SU-DHL-6 (cell line): ENCODE measurements around the gene UNC5C.

Experiments
- H2AFZ ChIP-seq: fragments of 200-600 bp; sonication (generic); 2 replicates; pipeline ENCODE4 v1.6.1; 2014; ENCODE audit warnings: low read depth, mild to moderate bottlenecking, moderate library complexity, mixed read lengths, antibody characterized with exemption, low read length; ENCODE audit not compliant: severe bottlenecking
- H3F3A ChIP-seq: fragments of 200-600 bp; shearing (Covaris generic); 2 replicates; pipeline ENCODE4 v1.6.0; 2016; ENCODE audit warnings: antibody characterized with exemption, mild to moderate bottlenecking; ENCODE audit not compliant: insufficient read depth
- H3K27ac ChIP-seq: fragments of 200-600 bp; sonication (generic); 2 replicates; pipeline ENCODE4 v1.5.1; 2016; ENCODE audit warnings: low read depth, mild to moderate bottlenecking, low read length, moderate library complexity, mixed read lengths
- H3K27me3 ChIP-seq: fragments of 200-600 bp; sonication (generic), shearing (Covaris generic); 2 replicates; pipeline ENCODE4 v1.6.0; 2014; ENCODE audit warnings: mild to moderate bottlenecking, low read length
- H3K36me3 ChIP-seq: fragments of 200-600 bp; sonication (generic); 2 replicates; pipeline ENCODE4 v1.6.1; 2014; ENCODE audit warnings: mild to moderate bottlenecking, low read length, mixed read lengths
- H3K4me2 ChIP-seq: fragments of 300-600, 200-600 bp; shearing (Covaris generic), sonication (generic); 2 replicates; pipeline ENCODE4 v1.6.0; 2014; ENCODE audit warnings: low read length, low read depth, mild to moderate bottlenecking; ENCODE audit not compliant: poor library complexity, severe bottlenecking
- H3K4me3 ChIP-seq: fragments of 200-600 bp; sonication (generic); 2 replicates; pipeline ENCODE4 v1.5.1; 2014; ENCODE audit warnings: antibody characterized with exemption, low read length, mild to moderate bottlenecking, mixed read lengths; ENCODE audit not compliant: insufficient read depth, poor library complexity, severe bottlenecking
- H3K79me2 ChIP-seq: fragments of 200-600 bp; sonication (generic); 2 replicates; pipeline ENCODE4 v1.6.1; 2014; ENCODE audit warnings: mild to moderate bottlenecking, low read length, moderate library complexity; ENCODE audit not compliant: insufficient read depth
- H3K9ac ChIP-seq: fragments of 200-600 bp; sonication (generic); 2 replicates; pipeline ENCODE4 v1.7.0; 2014; ENCODE audit warnings: mild to moderate bottlenecking, low read length
- H3K9me2 ChIP-seq: fragments of 200-600 bp; sonication (generic); replicated peaks from 2 replicates; pipeline ENCODE4 v1.6.1; 2014; ENCODE audit warnings: low read length; ENCODE audit not compliant: insufficient read depth
- H3K9me3 ChIP-seq: fragments of 200-600 bp; sonication (generic); 2 replicates; pipeline ENCODE4 v1.6.1; 2014; ENCODE audit warnings: low read length, mixed read lengths; ENCODE audit not compliant: insufficient read depth
- H4K20me1 ChIP-seq: fragments of 200-600 bp; sonication (generic); 2 replicates; pipeline ENCODE4 v1.6.1; 2014; ENCODE audit warnings: low read depth, mild to moderate bottlenecking, antibody characterized with exemption, low read length, moderate library complexity, mixed read lengths
- EZH2phosphoT487 ChIP-seq: fragments of 200-600 bp; sonication (generic), shearing (Covaris generic); conservative IDR thresholded peaks from 2 replicates; pipeline ENCODE4 v1.6.1; 2018; ENCODE audit warnings: mild to moderate bottlenecking, antibody characterized with exemption, low read length, moderate library complexity, mixed read lengths
- TF ChIP-seq, protein P1 (sequence below): fragments of 200-600 bp; sonication (generic); IDR thresholded peaks from one replicate; pipeline ENCODE4 v1.5.1; 2017; ENCODE audit warnings: antibody characterized with exemption, mild to moderate bottlenecking, low read length, moderate library complexity; ENCODE audit not compliant: insufficient read depth, poor library complexity, severe bottlenecking

UNC5C gene

DNA sequence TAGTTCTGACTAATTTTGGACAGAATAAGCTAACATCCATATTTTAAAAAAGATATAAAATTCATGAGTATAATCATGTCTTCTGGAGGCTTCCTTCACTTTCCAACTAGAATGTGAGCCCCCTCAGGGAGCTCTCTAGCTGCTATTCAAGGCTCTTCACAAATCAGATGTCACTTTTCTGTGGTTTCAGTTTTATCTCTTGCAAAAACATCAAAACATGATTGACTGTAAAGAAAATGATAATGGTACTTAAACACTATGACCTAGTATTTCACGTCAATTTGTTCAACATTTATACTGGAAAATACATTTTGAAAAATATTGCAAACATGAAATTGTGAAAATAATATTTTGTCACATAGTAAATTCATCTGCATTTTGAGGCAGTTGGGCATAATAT is 234.2 kb downstream of the UNC5C start:
- Histone ChIP-seq H3K79me2 (no peaks in the 10 kb centered on the region), H3K9me3 (no peaks in the 10 kb centered on the region), H3K27me3 (no peaks in the 10 kb centered on the region), H3K4me2 (no peak overlapping the region), H2AFZ (no peak overlapping the region), H3K27ac (no peak overlapping the region), H3F3A (no peaks in the 10 kb centered on the region), H3K4me3 (no peak overlapping the region), H3K36me3 (no peaks in the 10 kb centered on the region), H3K9ac (no peak overlapping the region), H4K20me1 (no peaks in the 10 kb centered on the region), H3K9me2 (no peaks in the 10 kb centered on the region)
- TF ChIP-seq EZH2phosphoT487 = no peak
- TF ChIP-seq, protein P1, sequence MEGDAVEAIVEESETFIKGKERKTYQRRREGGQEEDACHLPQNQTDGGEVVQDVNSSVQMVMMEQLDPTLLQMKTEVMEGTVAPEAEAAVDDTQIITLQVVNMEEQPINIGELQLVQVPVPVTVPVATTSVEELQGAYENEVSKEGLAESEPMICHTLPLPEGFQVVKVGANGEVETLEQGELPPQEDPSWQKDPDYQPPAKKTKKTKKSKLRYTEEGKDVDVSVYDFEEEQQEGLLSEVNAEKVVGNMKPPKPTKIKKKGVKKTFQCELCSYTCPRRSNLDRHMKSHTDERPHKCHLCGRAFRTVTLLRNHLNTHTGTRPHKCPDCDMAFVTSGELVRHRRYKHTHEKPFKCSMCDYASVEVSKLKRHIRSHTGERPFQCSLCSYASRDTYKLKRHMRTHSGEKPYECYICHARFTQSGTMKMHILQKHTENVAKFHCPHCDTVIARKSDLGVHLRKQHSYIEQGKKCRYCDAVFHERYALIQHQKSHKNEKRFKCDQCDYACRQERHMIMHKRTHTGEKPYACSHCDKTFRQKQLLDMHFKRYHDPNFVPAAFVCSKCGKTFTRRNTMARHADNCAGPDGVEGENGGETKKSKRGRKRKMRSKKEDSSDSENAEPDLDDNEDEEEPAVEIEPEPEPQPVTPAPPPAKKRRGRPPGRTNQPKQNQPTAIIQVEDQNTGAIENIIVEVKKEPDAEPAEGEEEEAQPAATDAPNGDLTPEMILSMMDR = no peak

DNA sequence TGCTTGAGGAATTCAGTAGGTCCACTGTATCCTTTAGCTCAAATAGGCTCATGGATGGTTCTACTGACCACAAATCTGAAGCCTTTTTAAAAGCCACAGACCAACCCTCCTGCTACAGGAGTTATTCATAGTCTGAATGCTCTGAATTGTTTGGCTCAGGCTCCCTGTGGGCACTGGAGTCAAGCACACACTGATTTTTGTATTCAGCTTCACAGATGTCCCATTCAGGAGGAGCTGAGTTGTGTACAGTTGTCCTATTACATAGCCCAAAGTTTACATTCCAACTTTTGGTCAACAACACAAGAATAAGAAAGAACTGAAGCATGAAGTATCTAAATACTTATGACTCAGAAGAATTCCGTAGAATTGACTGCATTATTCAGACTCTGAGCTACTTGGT is 243.9 kb downstream of the UNC5C start:
- no peak overlapping the region for H3K4me3 ChIP-seq
- no peak for TF ChIP-seq EZH2phosphoT487
- TF ChIP-seq, protein P1 = no peak
- no peaks in the 10 kb centered on the region for H3K27me3 ChIP-seq
- H3K9ac ChIP-seq = no peak overlapping the region
- no peak overlapping the region for H3K4me2 ChIP-seq
- no peak overlapping the region for H2AFZ ChIP-seq
- H3F3A ChIP-seq = no peaks in the 10 kb centered on the region
- no peak overlapping the region for H3K27ac ChIP-seq
- H3K9me3 ChIP-seq = no peaks in the 10 kb centered on the region
- H3K36me3 ChIP-seq = no peaks in the 10 kb centered on the region
- no peaks in the 10 kb centered on the region for H3K9me2 ChIP-seq
- no peaks in the 10 kb centered on the region for H3K79me2 ChIP-seq
- no peaks in the 10 kb centered on the region for H4K20me1 ChIP-seq

GRCh38 chr4:95300304-95300703 is 248.5 kb downstream of the UNC5C start:
- no peaks in the 10 kb centered on the region for H3F3A ChIP-seq
- H2AFZ ChIP-seq = no peak overlapping the region
- no peaks in the 10 kb centered on the region for H3K79me2 ChIP-seq
- H3K9me2 ChIP-seq = no peaks in the 10 kb centered on the region
- no peak overlapping the region for H3K4me3 ChIP-seq
- H3K27me3 ChIP-seq = no peaks in the 10 kb centered on the region
- no peaks in the 10 kb centered on the region for H4K20me1 ChIP-seq
- H3K9ac ChIP-seq = no peak overlapping the region
- TF ChIP-seq, protein P1 = no peak
- TF ChIP-seq EZH2phosphoT487 = no peak
- no peaks in the 10 kb centered on the region for H3K36me3 ChIP-seq
- no peak overlapping the region for H3K27ac ChIP-seq
- no peaks in the 10 kb centered on the region for H3K9me3 ChIP-seq
- no peak overlapping the region for H3K4me2 ChIP-seq
